ENCODE data around the gene MIB1. TPM values are rescaled to one million over a fixed set of nuclear protein-coding genes. Genes with fewer than 3 reads are reported as not detected.

The MIB1 gene
- total RNA-seq, 2 donors from 2014 or later, result 13.8 to 18.7 TPM

GRCh38 chr18:21714474-21714873 is 26.1 kb upstream of the MIB1 start:
- no peak for ATAC-seq
- 93 to 100% methylated on average over 1 of the region's 1 CpG for WGBS, 2 donors
- intact Hi-C loops (cut with DNase I), result no loop called here

DNA sequence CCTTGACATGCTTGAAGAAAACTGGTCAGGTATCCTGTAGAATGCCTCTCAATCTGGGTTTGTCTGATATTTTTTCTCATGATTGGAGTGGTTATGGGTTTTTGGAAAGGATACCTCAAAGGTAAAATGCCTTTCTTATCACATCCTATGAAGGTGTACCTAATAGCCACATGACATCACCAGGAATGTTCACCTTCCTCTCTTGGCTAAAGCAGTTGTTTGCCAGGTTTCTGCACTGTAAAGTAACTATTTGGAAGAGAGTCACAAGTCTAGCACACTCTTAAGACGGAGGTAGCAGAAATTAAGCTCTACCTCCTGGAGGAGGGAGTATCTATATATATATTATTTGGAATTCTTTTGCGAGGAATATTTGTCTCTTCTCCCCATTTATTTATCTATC is 17.9 kb upstream of the MIB1 start:
- Histone ChIP-seq H3K4me1 (no peaks in the 10 kb centered on the region), H3K9me3 (no peaks in the 10 kb centered on the region), H3K27me3 (no peaks in the 10 kb centered on the region), H3K36me3 (replicated peaks in 1 of 2; ENCODE audit: insufficient read depth in 1 of 2, low read depth in 2 of 2) (no peaks in the 10 kb centered on the region), H3K4me3 (no peak overlapping the region), H3K27ac (no peak overlapping the region)
- 68 to 80% methylated on average over 2 of the region's 2 CpGs for WGBS, 2 donors
- ATAC-seq (no peak), DNase-seq (no peak)
- intact Hi-C loops (cut with DNase I), result no loop called here
- TF ChIP-seq, protein P1, sequence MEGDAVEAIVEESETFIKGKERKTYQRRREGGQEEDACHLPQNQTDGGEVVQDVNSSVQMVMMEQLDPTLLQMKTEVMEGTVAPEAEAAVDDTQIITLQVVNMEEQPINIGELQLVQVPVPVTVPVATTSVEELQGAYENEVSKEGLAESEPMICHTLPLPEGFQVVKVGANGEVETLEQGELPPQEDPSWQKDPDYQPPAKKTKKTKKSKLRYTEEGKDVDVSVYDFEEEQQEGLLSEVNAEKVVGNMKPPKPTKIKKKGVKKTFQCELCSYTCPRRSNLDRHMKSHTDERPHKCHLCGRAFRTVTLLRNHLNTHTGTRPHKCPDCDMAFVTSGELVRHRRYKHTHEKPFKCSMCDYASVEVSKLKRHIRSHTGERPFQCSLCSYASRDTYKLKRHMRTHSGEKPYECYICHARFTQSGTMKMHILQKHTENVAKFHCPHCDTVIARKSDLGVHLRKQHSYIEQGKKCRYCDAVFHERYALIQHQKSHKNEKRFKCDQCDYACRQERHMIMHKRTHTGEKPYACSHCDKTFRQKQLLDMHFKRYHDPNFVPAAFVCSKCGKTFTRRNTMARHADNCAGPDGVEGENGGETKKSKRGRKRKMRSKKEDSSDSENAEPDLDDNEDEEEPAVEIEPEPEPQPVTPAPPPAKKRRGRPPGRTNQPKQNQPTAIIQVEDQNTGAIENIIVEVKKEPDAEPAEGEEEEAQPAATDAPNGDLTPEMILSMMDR (IDR thresholded peaks at IDR 0.05), result no peak
- no peak for TF ChIP-seq POLR2A (IDR thresholded peaks at IDR 0.05)

More at GRCh38 chr18:21714474-21714873, 26.1 kb upstream of the MIB1 start:
- DNase-seq, result no peak
- no peak for TF ChIP-seq POLR2A (IDR thresholded peaks at IDR 0.05)
- TF ChIP-seq, protein P1 (IDR thresholded peaks at IDR 0.05), result no peak
- Histone ChIP-seq H3K27ac (no peak overlapping the region), H3K9me3 (no peaks in the 10 kb centered on the region), H3K4me1 (no peaks in the 10 kb centered on the region), H3K27me3 (no peaks in the 10 kb centered on the region), H3K36me3 (replicated peaks in 1 of 2; ENCODE audit: insufficient read depth in 1 of 2, low read depth in 2 of 2) (no peaks in the 10 kb centered on the region), H3K4me3 (no peak overlapping the region)

- Histone ChIP-seq H3K27ac (no peak overlapping the region), H3K4me3 (no peak overlapping the region), H3K36me3 (replicated peaks in 1 of 2; ENCODE audit: insufficient read depth in 1 of 2, low read depth in 2 of 2) (no peaks in the 10 kb centered on the region), H3K9me3 (no peaks in the 10 kb centered on the region), H3K4me1 (no peaks in the 10 kb centered on the region), H3K27me3 (no peaks in the 10 kb centered on the region)
- no peak for ATAC-seq
- TF ChIP-seq, protein P1 (IDR thresholded peaks at IDR 0.05), result no peak
- TF ChIP-seq POLR2A (IDR thresholded peaks at IDR 0.05), result no peak
- intact Hi-C loops (cut with DNase I), result no loop called here
- WGBS, 2 donors, result 78 to 83% methylated on average over 4 of the region's 4 CpGs
- DNase-seq, result no peak
Observed at GRCh38 chr18:21725201-21725600, 15.4 kb upstream of the MIB1 start.

GRCh38 chr18:21727702-21728101 is 12.9 kb upstream of the MIB1 start:
- WGBS, 2 donors, result 71 to 75% methylated on average over 2 of the region's 2 CpGs
- intact Hi-C loops (cut with DNase I), result no loop called here
- TF ChIP-seq, protein P1 (IDR thresholded peaks at IDR 0.05), result no peak
- no peak for TF ChIP-seq POLR2A (IDR thresholded peaks at IDR 0.05)

DNA sequence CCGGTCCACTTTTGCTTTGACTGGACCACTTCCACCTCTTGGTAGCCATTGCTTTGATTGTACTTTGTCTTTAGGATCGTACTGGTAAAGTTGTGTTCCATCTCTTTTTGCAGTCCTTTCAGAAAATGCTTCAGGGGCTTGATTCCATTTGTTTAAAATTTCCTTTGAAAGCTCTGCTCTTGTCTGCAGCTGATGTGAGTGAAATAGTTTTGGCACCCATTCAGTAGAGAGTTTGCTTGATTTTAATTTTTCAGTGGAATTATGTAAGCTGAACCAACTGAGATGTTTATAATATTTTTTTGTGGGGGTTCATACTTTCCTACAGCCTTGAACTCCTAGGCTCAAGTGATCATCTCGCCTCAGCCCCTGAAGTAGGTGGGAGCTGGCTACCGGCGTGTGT is 7.6 kb upstream of the MIB1 start:
- Histone ChIP-seq H3K9me3 (no peaks in the 10 kb centered on the region), H3K36me3 (replicated peaks in 1 of 2; ENCODE audit: insufficient read depth in 1 of 2, low read depth in 2 of 2) (no peaks in the 10 kb centered on the region), H3K4me1 (no peaks in the 10 kb centered on the region), H3K27me3 (no peaks in the 10 kb centered on the region), H3K4me3 (no peak overlapping the region), H3K27ac (no peak overlapping the region)
- DNase-seq (no peak), ATAC-seq (no peak)
- WGBS, 2 donors, result 87 to 97% methylated on average over 5 of the region's 5 CpGs
- intact Hi-C loops (cut with DNase I), result no loop called here
- TF ChIP-seq POLR2A (IDR thresholded peaks at IDR 0.05), result no peak
- TF ChIP-seq, protein P1 (IDR thresholded peaks at IDR 0.05), result no peak

More at GRCh38 chr18:21727702-21728101, 12.9 kb upstream of the MIB1 start:
- Histone ChIP-seq H3K9me3 (no peaks in the 10 kb centered on the region), H3K36me3 (replicated peaks in 1 of 2; ENCODE audit: insufficient read depth in 1 of 2, low read depth in 2 of 2) (no peaks in the 10 kb centered on the region), H3K4me3 (no peak overlapping the region), H3K27me3 (no peaks in the 10 kb centered on the region), H3K4me1 (no peaks in the 10 kb centered on the region), H3K27ac (no peak overlapping the region)
- ATAC-seq, result no peak
- no peak for DNase-seq

Data from body of pancreas (tissue), 4 donors.